T47D (cell line): Measurements from ENCODE around the gene HIRA.

Experiments used
- DNase-seq, 2 experiments: peaks; one replicate each; pipeline versions ENCODE4 v3.0.0 to v3.0.0-alpha.2; 2011 to 2012; ENCODE audit warnings: low read depth in 1 of 2, low spot score in 1 of 2
- JUND ChIP-seq: IDR thresholded peaks from 2 replicates; pipeline ENCODE4 v1.6.1; 2012; ENCODE audit warnings: low read depth
- in situ Hi-C: cut with HindIII; loops from 2 replicates; pipeline ENCODE4 v1.10.0; 2016; ENCODE audit warnings: low sequenced_read_pairs, low pct_unique_long_range_greater_than_20kb

Gene HIRA

GRCh38 chr22:19287889-19288288 is 143.6 kb downstream of the HIRA start:
- DNase-seq = no peak
- in situ Hi-C loops = no loop called here
- TF ChIP-seq JUND = no peak

- in situ Hi-C loops = no loop called here
- no peak for TF ChIP-seq JUND
- no peak for DNase-seq
These were observed 144.3 kb downstream of the HIRA start for GRCh38 chr22:19287076-19287707.

GRCh38 chr22:19285831-19286230 is 145.7 kb downstream of the HIRA start:
- no peak for DNase-seq
- TF ChIP-seq JUND = no peak
- in situ Hi-C loops = no loop called here
